IMR-90 (cell line): ENCODE measurements around the gene CCDC60. TPM values are rescaled to one million over a fixed set of nuclear protein-coding genes. Genes with fewer than 3 reads are reported as not detected.

Experiments used
- ATAC-seq: fragments of 200-7000 bp; cut with Tn5 transposase; 2 replicates; pipeline ENCODE4 v1.9.1; 2020; ENCODE audit warnings: low read depth, mild to moderate bottlenecking, moderate library complexity
- BruUV-seq: library from RNA; stranded (reverse); fragments of 400-500 nt; replicated peaks from 2 replicates; lab custom pipeline; 2021; lab: Mats Ljungman, UMichigan
- CTCF ChIA-PET: fragments of 300-600 bp; formaldehyde crosslinking; extraction: SDS; loops from one replicate; lab custom pipeline; 2021; ENCODE audit warnings: antibody characterized with exemption; lab: Yijun Ruan, JAX
- POLR2A ChIA-PET: fragments of 300-600 bp; sonication (Branson Sonifier 250); formaldehyde crosslinking; loops from one replicate; lab custom pipeline; 2022; ENCODE audit warnings: antibody characterized with exemption; ENCODE audit not compliant: unreplicated experiment; lab: Charles Lee
- DNase-seq: peaks from one replicate; pipeline ENCODE4 v3.0.0; 2013
- H2AFZ ChIP-seq: replicated peaks from 2 replicates; pipeline ENCODE3; 2013; ENCODE audit warnings: low read length, mild to moderate bottlenecking; ENCODE audit not compliant: poor library complexity
- H2AK5ac ChIP-seq: 2 replicates; pipeline ENCODE4 v1.6.1; 2013; ENCODE audit warnings: low read depth, low read length, inconsistent platforms
- H2AK9ac ChIP-seq: replicated peaks from 2 replicates; pipeline ENCODE3; 2013; ENCODE audit warnings: mild to moderate bottlenecking, low read depth, low read length, moderate library complexity; ENCODE audit not compliant: poor library complexity
- H2BK120ac ChIP-seq: 2 replicates; pipeline ENCODE4 v1.6.1; 2013; ENCODE audit warnings: low read depth, low read length, inconsistent platforms
- H2BK15ac ChIP-seq: 3 replicates; pipeline ENCODE4 v1.6.1; 2013; ENCODE audit warnings: low read depth, low read length, inconsistent platforms
- H2BK20ac ChIP-seq: 2 replicates; pipeline ENCODE4 v1.6.1; 2013; ENCODE audit warnings: low read depth, mild to moderate bottlenecking, inconsistent platforms, low read length, moderate library complexity
- H2BK5ac ChIP-seq: 2 replicates; pipeline ENCODE4 v1.6.1; 2013; ENCODE audit warnings: mild to moderate bottlenecking, low read depth, low read length, inconsistent platforms; ENCODE audit not compliant: poor library complexity, severe bottlenecking
- H3K14ac ChIP-seq: replicated peaks from 2 replicates; pipeline ENCODE4 v1.6.1; 2013; ENCODE audit warnings: low read depth, low read length, inconsistent platforms
- H3K18ac ChIP-seq: 2 replicates; pipeline ENCODE4 v1.6.1; 2013; ENCODE audit warnings: low read depth, low read length, control low read depth
- H3K23ac ChIP-seq: 2 replicates; pipeline ENCODE4 v1.6.1; 2013; ENCODE audit warnings: low read depth, low read length, inconsistent platforms
- H3K27ac ChIP-seq: 2 replicates; pipeline ENCODE4 v1.5.1; 2013; ENCODE audit warnings: mild to moderate bottlenecking, control low read depth, low read length; ENCODE audit not compliant: insufficient read depth
- H3K27me3 ChIP-seq: 2 replicates; pipeline ENCODE4 v1.6.1; 2013; ENCODE audit warnings: low read length; ENCODE audit not compliant: control insufficient read depth, insufficient read depth
- H3K36me3 ChIP-seq: 2 replicates; pipeline ENCODE4 v1.6.1; 2013; ENCODE audit warnings: low read length, mixed read lengths; ENCODE audit not compliant: control insufficient read depth, insufficient read depth
- H3K4ac ChIP-seq: 2 replicates; pipeline ENCODE4 v1.6.1; 2013; ENCODE audit warnings: low read depth, low read length, inconsistent platforms
- H3K4me1 ChIP-seq: 2 replicates; pipeline ENCODE4 v1.6.1; 2013; ENCODE audit warnings: low read length, mixed read lengths; ENCODE audit not compliant: control insufficient read depth, insufficient read depth
- H3K4me2 ChIP-seq: 2 replicates; pipeline ENCODE4 v1.6.1; 2013; ENCODE audit warnings: low read depth, mild to moderate bottlenecking, control low read depth, low read length, moderate library complexity
- H3K4me3 ChIP-seq: 2 replicates; pipeline ENCODE4 v1.5.1; 2013; ENCODE audit warnings: low read depth, mild to moderate bottlenecking, control low read depth, low read length, moderate library complexity; ENCODE audit not compliant: insufficient read depth
- H3K56ac ChIP-seq: 2 replicates; pipeline ENCODE4 v1.6.1; 2013; ENCODE audit warnings: low read length, inconsistent platforms; ENCODE audit not compliant: insufficient read depth; ENCODE audit errors: extremely low read depth
- H3K79me1 ChIP-seq, 2 experiments: 2 replicates each; pipeline ENCODE4 v1.6.1; 2013; ENCODE audit warnings: low read length in 2 of 2, inconsistent platforms in 1 of 2, low read depth in 1 of 2
- H3K9ac ChIP-seq: 2 replicates; pipeline ENCODE4 v1.6.1; 2013; ENCODE audit warnings: low read depth, low read length, control low read depth
- H3K9me1 ChIP-seq: 2 replicates; pipeline ENCODE4 v1.6.1; 2013; ENCODE audit warnings: low read length, inconsistent platforms; ENCODE audit not compliant: insufficient read depth
- H3K9me3 ChIP-seq: 2 replicates; pipeline ENCODE4 v1.6.1; 2013; ENCODE audit warnings: low read length; ENCODE audit not compliant: control insufficient read depth, insufficient read depth
- H4K20me1 ChIP-seq: 2 replicates; pipeline ENCODE4 v1.6.1; 2013; ENCODE audit warnings: low read length, inconsistent platforms; ENCODE audit not compliant: insufficient read depth
- H4K5ac ChIP-seq: 2 replicates; pipeline ENCODE4 v1.6.1; 2013; ENCODE audit warnings: mild to moderate bottlenecking, low read depth, low read length, control low read depth
- H4K8ac ChIP-seq, 2 experiments: 2 replicates each; pipeline ENCODE4 v1.6.1; 2013; ENCODE audit warnings: low read depth in 2 of 2, low read length in 2 of 2, control low read depth in 1 of 2, inconsistent platforms in 1 of 2
- H4K91ac ChIP-seq: 2 replicates; pipeline ENCODE4 v1.6.1; 2013; ENCODE audit warnings: low read depth, low read length, inconsistent platforms; ENCODE audit not compliant: insufficient read depth
- BHLHE40 ChIP-seq: fragments of 150-350 bp; IDR thresholded peaks from 2 replicates; pipeline ENCODE4 v1.6.1; 2016; ENCODE audit warnings: mild to moderate bottlenecking, low read depth, low read length
- CHD1 ChIP-seq: IDR thresholded peaks from 2 replicates; pipeline ENCODE4 v1.6.1; 2012; ENCODE audit warnings: low read depth, low read length, improper control_type of control experiment
- MAFK ChIP-seq: IDR thresholded peaks from 2 replicates; pipeline ENCODE4 v1.6.1; 2012; ENCODE audit warnings: low read depth, low read length, improper control_type of control experiment
- MAZ ChIP-seq: IDR thresholded peaks from 2 replicates; pipeline ENCODE4 v1.6.1; 2012; ENCODE audit warnings: low read depth, mild to moderate bottlenecking, low read length, improper control_type of control experiment, moderate library complexity, borderline replicate concordance
- MXI1 ChIP-seq: IDR thresholded peaks from 2 replicates; pipeline ENCODE4 v1.6.1; 2012; ENCODE audit warnings: low read depth, mild to moderate bottlenecking, low read length, moderate library complexity, borderline replicate concordance
- NFE2L2 ChIP-seq: fragments of 150-350 bp; IDR thresholded peaks from 2 replicates; pipeline ENCODE4 v1.6.1; 2016; ENCODE audit warnings: low read depth, mild to moderate bottlenecking, low read length
- RAD21 ChIP-seq: IDR thresholded peaks from 2 replicates; pipeline ENCODE4 v1.6.1; 2012; ENCODE audit warnings: low read length, improper control_type of control experiment
- RFX5 ChIP-seq: IDR thresholded peaks from 2 replicates; pipeline ENCODE4 v1.8.0; 2012; ENCODE audit warnings: low read depth, mild to moderate bottlenecking, low read length, moderate library complexity
- SMC3 ChIP-seq: fragments of 150-350 bp; IDR thresholded peaks from 2 replicates; pipeline ENCODE4 v1.6.1; 2016; ENCODE audit warnings: low read depth, mild to moderate bottlenecking, antibody characterized with exemption, low read length, moderate library complexity
- WGBS, 2 experiments: methylation state at CpG; one replicate each; pipeline versions ENCODE4 v1.1.5 to v1.1.7; 2013; ENCODE audit warnings: missing lambda C conversion rate in 2 of 2; ENCODE audit not compliant: insufficient read length in 1 of 2; ENCODE audit errors: extremely low coverage in 2 of 2; 5-methylcytosine and 5-hydroxymethylcytosine counted together
- dilution Hi-C: fragments of 300-500 bp; cut with HindIII; formaldehyde crosslinking; loops from one replicate; pipeline ENCODE4 v1.14.3; 2018; ENCODE audit warnings: low sequenced_read_pairs; ENCODE audit not compliant: unreplicated experiment
- in situ Hi-C: fragments of 300-500 bp; cut with MboI; formaldehyde crosslinking; loops from 3 replicates; pipeline ENCODE4 v1.14.3; 2019; ENCODE audit warnings: low sequenced_read_pairs, inconsistent platforms, mixed read lengths
- intact Hi-C: fragments of 100-400 bp; cut with micrococcal nuclease; formaldehyde crosslinking; loops from 2 replicates; pipeline ENCODE4 v1.10.0; 2022
- polyA plus RNA-seq, 3 experiments: library from polyadenylated mRNA; depleted of rRNA; stranded (reverse); fragments of >200 nt; gene quantifications; 2 replicates each; pipeline ENCODE4 v1.2.3, GENCODE V29; 2012; ENCODE audit warnings: low replicate concordance in 1 of 3
- total RNA-seq: library from RNA; depleted of rRNA; stranded (reverse); fragments of >200 nt; gene quantifications from 2 replicates; pipeline ENCODE4 v1.2.3, GENCODE V29; 2012
- TF ChIP-seq, protein P1 (sequence below): fragments of 150-350 bp; IDR thresholded peaks from 2 replicates; pipeline ENCODE4 v1.6.1; 2017; ENCODE audit warnings: mild to moderate bottlenecking, antibody characterized with exemption, low read length, low read depth

The CCDC60 gene
- total and polyA plus RNA-seq, 2 of the 4 experiments (the other 2 are of a cell fraction), result not detected

DNA sequence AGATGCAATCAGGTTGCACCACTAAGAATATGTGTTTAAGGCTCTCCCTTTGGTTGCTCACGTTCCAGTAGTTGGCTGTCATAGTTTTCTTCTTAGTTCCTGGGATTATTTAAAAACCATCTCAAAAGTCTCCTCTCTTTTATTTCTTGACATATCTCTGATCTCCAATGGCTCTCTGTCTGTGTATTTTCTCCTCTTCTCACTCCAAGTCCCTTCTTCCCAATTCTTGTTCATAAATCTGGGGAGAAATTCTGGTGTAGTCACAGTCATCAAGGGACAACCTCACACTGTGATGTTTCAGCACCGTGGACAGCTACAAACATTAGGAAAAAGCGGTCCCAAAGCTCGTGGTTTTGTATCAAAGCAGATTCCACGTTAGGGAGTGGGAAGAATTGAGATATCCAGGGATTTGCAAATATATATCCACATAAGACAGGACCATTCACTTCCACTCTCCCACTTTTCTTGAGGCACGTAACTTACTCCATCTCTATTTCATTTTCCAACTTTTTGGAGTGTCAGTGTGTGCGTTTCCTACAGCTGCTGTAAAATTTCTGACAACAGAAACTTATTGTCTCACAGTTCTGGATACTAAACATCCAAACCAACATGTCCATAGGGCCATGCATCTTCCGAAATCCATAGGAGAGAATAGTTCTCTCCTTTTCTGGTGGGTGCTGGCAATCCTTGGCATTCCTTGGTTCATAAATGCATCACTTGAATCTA, 178.4 kb downstream of the CCDC60 start:
- H3K79me1 ChIP-seq, result no peaks in the 10 kb centered on the region
- H3K36me3 ChIP-seq, result no peaks in the 10 kb centered on the region
- 20% methylated on average over 2 of the region's 8 CpGs; no CpG with 5 or more reads in 1 of the 2 experiments for WGBS, 2 experiments
- H3K4me1 ChIP-seq, result no peaks in the 10 kb centered on the region
- no peak overlapping the region for H2AK5ac ChIP-seq
- H3K4ac ChIP-seq, result no peak overlapping the region
- DNase-seq, result no peak
- no peak overlapping the region for H4K5ac ChIP-seq
- CTCF ChIA-PET, result no interaction called here
- H2AFZ ChIP-seq, result no peak overlapping the region
- no peak overlapping the region for H3K4me2 ChIP-seq
- intact Hi-C loops (no loop called here), in situ Hi-C loops (no loop called here), dilution Hi-C loops (no loop called here)
- no TSS peak for BruUV-seq
- no peaks in the 10 kb centered on the region for H4K20me1 ChIP-seq
- POLR2A ChIA-PET, result no interaction called here
- ATAC-seq, result no peak
- no peaks in the 10 kb centered on the region for H3K27me3 ChIP-seq
- no peak overlapping the region for H2BK15ac ChIP-seq
- H2AK9ac ChIP-seq, result no peak overlapping the region
- no peak overlapping the region for H2BK120ac ChIP-seq
- no peak overlapping the region for H2BK5ac ChIP-seq
- no peak overlapping the region for H3K23ac ChIP-seq
- peaks cover 16% of the 10 kb centered on the region; the same call in 1 of the 2 replicates for H3K9me3 ChIP-seq
- no peak overlapping the region for H3K27ac ChIP-seq
- H4K91ac ChIP-seq, result no peak overlapping the region
- TF ChIP-seq RAD21, result no peak
- no peak for TF ChIP-seq NFE2L2
- TF ChIP-seq, protein P1, sequence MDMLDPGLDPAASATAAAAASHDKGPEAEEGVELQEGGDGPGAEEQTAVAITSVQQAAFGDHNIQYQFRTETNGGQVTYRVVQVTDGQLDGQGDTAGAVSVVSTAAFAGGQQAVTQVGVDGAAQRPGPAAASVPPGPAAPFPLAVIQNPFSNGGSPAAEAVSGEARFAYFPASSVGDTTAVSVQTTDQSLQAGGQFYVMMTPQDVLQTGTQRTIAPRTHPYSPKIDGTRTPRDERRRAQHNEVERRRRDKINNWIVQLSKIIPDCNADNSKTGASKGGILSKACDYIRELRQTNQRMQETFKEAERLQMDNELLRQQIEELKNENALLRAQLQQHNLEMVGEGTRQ, result no peak
- no peak for TF ChIP-seq BHLHE40
- TF ChIP-seq CHD1, result no peak
- no peak for TF ChIP-seq MXI1
- no peak for TF ChIP-seq MAZ
- TF ChIP-seq MAFK, result no peak
- no peak for TF ChIP-seq SMC3
- no peak for TF ChIP-seq RFX5
- H4K8ac ChIP-seq, result no peak overlapping the region
- H3K9ac ChIP-seq, result no peak overlapping the region
- H3K9me1 ChIP-seq, result no peaks in the 10 kb centered on the region
- H2BK20ac ChIP-seq, result no peak overlapping the region
- H3K4me3 ChIP-seq, result no peak overlapping the region
- no peak overlapping the region for H3K14ac ChIP-seq
- no peak overlapping the region for H3K18ac ChIP-seq
- no peak overlapping the region for H3K56ac ChIP-seq
